Esophagus squamous epithelium (tissue), 5 donors: ENCODE measurements around the gene YES1. TPM values are rescaled to one million over a fixed set of nuclear protein-coding genes. Genes with fewer than 3 reads are reported as not detected.

Source experiments
- DNase-seq: peaks from one replicate; lab custom pipeline; 2025; lab: John Stamatoyannopoulos, UW
- H3K27ac ChIP-seq, 4 donors: fragments of 200-600 bp; sonication (generic); one replicate each; pipeline ENCODE4 v1.5.1; 2016 to 2019; ENCODE audit warnings: mild to moderate bottlenecking in 1 of 4
- H3K27me3 ChIP-seq, 4 donors: fragments of 200-600 bp; sonication (generic); 1 replicate in 3 of 4; 2 replicates in 1 of 4; pipeline versions ENCODE4 v1.5.1 to v1.6.0; 2017 to 2021; ENCODE audit warnings: antibody characterized with exemption in 1 of 4
- H3K36me3 ChIP-seq, 3 donors: fragments of 200-600 bp; sonication (generic); one replicate each; pipeline ENCODE4 v1.5.1; 2016 to 2019
- H3K4me1 ChIP-seq, 3 donors: fragments of 200-600 bp; sonication (generic); one replicate each; pipeline ENCODE4 v1.5.1; 2017 to 2019
- H3K4me3 ChIP-seq, 4 donors: fragments of 200-600 bp; sonication (generic); 1 replicate in 3 of 4; 2 replicates in 1 of 4; pipeline ENCODE4 v1.5.1; 2016 to 2019; ENCODE audit warnings: mild to moderate bottlenecking in 2 of 4, moderate library complexity in 1 of 4
- H3K9me3 ChIP-seq, 3 donors: fragments of 200-600 bp; sonication (generic); one replicate each; pipeline ENCODE4 v1.5.1; 2016 to 2019
- POLR2A ChIP-seq, 4 donors: fragments of 450-650 bp; IDR thresholded peaks; one replicate each; pipeline ENCODE4 v1.6.1; 2017; ENCODE audit warnings: antibody characterized with exemption in 4 of 4, mild to moderate bottlenecking in 4 of 4, moderate library complexity in 3 of 4
- WGBS, 2 donors: methylation state at CpG; one replicate each; pipeline ENCODE4 v1.1.5; 2018; 5-methylcytosine and 5-hydroxymethylcytosine counted together
- intact Hi-C: fragments of 100-400 bp; cut with DNase I; formaldehyde crosslinking; loops from one replicate; pipeline ENCODE4 v1.15.0; 2022
- total RNA-seq, 4 donors: library from RNA; depleted of rRNA; stranded (reverse); fragments of >200 nt; gene quantifications; one replicate each; pipeline ENCODE4 v1.1.0, GENCODE V29; 2016
- TF ChIP-seq, protein P1 (sequence below), 6 experiments: fragments of 450-650 bp in 4 of 6; fragments of 200-600 bp in 2 of 6; sonication (generic) in 2 of 6; IDR thresholded peaks; one replicate each; pipeline ENCODE4 v1.5.1; 2016 to 2019; ENCODE audit warnings: antibody characterized with exemption in 6 of 6, mild to moderate bottlenecking in 4 of 6, moderate library complexity in 4 of 6
- donor health status: DM: yes; HTN: yes; CAD: no.

Gene YES1
- total RNA-seq, 4 donors from 2014 or later = 105 to 143 (median 125) TPM

DNA sequence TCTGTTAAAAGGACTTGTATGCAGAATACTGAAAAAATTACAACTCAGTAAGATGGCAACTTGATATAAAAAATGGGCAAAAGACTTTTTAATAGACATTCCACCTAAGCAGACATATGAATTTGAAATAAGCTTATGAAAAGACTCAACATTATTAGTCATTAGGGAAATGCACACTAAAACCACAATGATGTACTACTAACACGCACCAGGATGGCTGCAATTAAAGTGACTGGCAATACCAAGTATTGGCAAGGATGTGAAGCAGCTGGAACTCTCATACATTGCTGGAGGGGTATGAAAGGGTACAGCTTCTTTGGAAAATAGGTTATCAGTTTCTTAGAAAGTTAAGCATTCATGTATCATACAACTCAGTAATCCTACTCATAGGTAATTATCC lies 96.4 kb downstream of the YES1 start:
- no peaks in the 10 kb centered on the region for H3K9me3 ChIP-seq
- no peak for DNase-seq
- H3K4me1 ChIP-seq = peaks cover 4 to 18% (median 9%) of the 10 kb centered on the region in 3 donors
- no peak overlapping the region for H3K4me3 ChIP-seq
- H3K27me3 ChIP-seq = no peaks in the 10 kb centered on the region
- intact Hi-C loops = no loop called here
- 33 to 45% methylated on average over 1 of the region's 1 CpG for WGBS, 2 donors
- no peaks in the 10 kb centered on the region for H3K36me3 ChIP-seq
- H3K27ac ChIP-seq = no peak overlapping the region
- TF ChIP-seq, protein P1, sequence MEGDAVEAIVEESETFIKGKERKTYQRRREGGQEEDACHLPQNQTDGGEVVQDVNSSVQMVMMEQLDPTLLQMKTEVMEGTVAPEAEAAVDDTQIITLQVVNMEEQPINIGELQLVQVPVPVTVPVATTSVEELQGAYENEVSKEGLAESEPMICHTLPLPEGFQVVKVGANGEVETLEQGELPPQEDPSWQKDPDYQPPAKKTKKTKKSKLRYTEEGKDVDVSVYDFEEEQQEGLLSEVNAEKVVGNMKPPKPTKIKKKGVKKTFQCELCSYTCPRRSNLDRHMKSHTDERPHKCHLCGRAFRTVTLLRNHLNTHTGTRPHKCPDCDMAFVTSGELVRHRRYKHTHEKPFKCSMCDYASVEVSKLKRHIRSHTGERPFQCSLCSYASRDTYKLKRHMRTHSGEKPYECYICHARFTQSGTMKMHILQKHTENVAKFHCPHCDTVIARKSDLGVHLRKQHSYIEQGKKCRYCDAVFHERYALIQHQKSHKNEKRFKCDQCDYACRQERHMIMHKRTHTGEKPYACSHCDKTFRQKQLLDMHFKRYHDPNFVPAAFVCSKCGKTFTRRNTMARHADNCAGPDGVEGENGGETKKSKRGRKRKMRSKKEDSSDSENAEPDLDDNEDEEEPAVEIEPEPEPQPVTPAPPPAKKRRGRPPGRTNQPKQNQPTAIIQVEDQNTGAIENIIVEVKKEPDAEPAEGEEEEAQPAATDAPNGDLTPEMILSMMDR (IDR thresholded peaks at IDR 0.05) = no peak
- no peak for TF ChIP-seq POLR2A (IDR thresholded peaks at IDR 0.05)

DNA sequence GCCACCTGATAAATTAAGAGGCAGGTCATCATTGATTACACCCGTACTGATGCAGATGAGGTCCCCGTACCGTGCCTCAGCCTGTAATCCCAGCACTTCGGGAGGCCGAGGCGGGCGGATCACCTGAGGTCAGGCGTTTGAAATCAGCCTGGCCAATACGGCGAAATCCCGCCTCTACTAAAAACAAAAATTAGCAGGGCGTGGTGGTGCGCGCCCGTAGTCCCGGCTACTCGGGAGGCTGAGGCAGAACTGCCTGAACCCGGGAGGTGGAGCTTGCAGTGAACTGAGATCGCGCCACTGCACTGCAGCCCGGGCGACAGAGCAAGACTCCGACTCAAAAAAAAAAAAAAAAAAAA lies 98.9 kb downstream of the YES1 start:
- intact Hi-C loops = no loop called here
- no peak for TF ChIP-seq POLR2A (IDR thresholded peaks at IDR 0.05)
- Histone ChIP-seq H3K36me3 (peaks cover 0 to 15% (median 0%) of the 10 kb centered on the region in 3 donors), H3K9me3 (no peaks in the 10 kb centered on the region), H3K4me3 (peak overlapping the region; percentile 41 to 84 (median 74)), H3K4me1 (peaks cover 5 to 29% (median 9%) of the 10 kb centered on the region in 3 donors), H3K27me3 (no peaks in the 10 kb centered on the region), H3K27ac (peak overlapping the region; percentile 78 to 91 (median 90))
- DNase-seq = no peak
- 65% methylated on average over 8 of the region's 23 CpGs; no CpG with 5 or more reads in 1 of the 2 donors for WGBS, 2 donors

DNA sequence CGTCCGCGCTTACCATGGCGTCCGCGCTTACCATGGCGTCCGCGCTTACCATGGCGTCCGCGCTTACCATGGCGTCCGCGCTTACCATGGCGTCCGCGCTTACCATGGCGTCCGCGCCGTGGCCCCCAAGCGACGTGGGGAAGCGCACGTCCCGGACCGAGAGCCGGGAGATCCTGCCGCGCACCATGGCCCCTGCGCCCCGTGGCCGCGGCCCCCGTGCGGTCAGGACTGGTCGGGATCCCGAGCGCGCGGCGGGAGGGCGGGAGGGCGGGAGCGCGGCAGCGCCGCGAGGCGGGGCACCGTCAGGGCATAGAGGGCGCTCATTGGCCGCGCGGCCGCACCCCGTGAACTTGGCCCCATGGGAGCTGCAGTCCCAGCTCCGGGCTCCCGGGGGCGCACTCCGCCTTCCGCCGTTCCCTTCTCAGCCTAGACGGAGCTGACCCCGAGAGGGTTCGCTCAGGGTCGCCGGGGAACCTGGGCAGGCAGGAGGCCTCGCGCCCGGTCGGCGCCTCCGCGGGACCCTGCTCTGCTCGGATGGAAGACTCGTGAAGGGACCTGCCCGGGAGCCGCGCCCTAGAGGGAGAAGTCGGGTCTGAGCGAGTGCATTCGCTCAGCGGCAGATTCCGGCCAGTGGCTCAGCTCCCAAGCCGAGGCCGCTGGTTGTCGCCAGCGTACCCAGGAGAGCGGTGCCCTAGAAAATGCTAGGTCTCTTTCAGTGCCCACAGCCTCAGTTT lies 99.5 kb downstream of the YES1 start, which contains the start of gene ENOSF1:
TSS of gene ENOSF1 (minus strand) at position 230 of the 734 bp plus-strand sequence. CDS start at position 187, 43 bp downstream.
- no peak for DNase-seq
- Histone ChIP-seq H3K4me1 (peaks cover 5 to 34% (median 9%) of the 10 kb centered on the region in 3 donors), H3K36me3 (peaks cover 0 to 19% (median 0%) of the 10 kb centered on the region in 3 donors), H3K9me3 (no peaks in the 10 kb centered on the region), H3K4me3 (peak within 1 kb of the TSS; percentile 41 to 84 (median 74)), H3K27ac (peak within 1 kb of the TSS; percentile 78 to 91 (median 90)), H3K27me3 (no peaks in the 10 kb centered on the region)
- TF ChIP-seq POLR2A (IDR thresholded peaks at IDR 0.05) = peak in 2 of 4 donors; percentile 17 to 47
- TF ChIP-seq, protein P1 (IDR thresholded peaks at IDR 0.05) = peak; percentile 73 to 91 (median 80)
- WGBS, 2 donors = 0 to 61% methylated on average over 1 to 5 of the region's 91 CpGs
- intact Hi-C loops = no loop called here

DNA sequence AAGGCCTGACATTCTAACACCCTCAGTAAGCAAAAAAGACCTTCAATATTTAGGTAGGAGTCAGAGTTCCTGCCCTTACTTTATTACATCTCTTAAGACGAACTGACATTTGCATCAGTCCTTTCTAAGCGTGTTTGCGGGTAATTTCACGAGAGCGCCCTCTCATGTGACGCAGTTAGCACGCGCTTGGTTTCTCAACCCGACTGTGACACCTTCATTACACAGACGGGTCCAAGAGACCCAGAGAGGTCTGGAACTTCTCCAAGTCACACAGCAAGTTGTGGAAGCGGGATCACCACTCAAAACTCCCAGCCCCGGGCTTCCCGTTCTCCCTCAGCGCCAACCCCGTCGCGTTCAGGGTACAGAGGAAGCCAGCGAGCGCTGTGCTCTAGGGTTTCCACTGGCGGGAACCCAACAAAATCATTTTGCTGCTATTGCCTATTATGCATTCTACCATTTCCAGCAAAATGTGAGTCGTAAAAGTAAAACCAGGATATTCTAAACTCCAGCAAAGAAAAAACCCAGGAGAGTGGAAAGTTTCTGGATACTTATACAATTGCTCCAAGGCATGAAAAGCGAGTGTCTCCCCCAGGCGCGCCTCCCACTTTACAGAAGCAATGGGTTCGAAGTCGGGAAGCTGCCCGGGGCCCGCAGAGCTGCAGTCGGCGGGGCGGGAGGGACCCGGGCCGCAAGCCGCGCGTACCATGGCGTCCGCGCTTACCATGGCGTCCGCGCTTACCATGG lies 100.2 kb downstream of the YES1 start:
- WGBS, 2 donors = 0% methylated on average over 18 to 23 of the region's 42 CpGs
- TF ChIP-seq POLR2A (IDR thresholded peaks at IDR 0.05) = no peak
- no peaks in the 10 kb centered on the region for H3K27me3 ChIP-seq
- no peak for DNase-seq
- peaks cover 5 to 42% (median 9%) of the 10 kb centered on the region in 3 donors for H3K4me1 ChIP-seq
- peak overlapping the region; percentile 78 to 91 (median 90) for H3K27ac ChIP-seq
- no peaks in the 10 kb centered on the region for H3K9me3 ChIP-seq
- H3K36me3 ChIP-seq = peaks cover 0 to 19% (median 0%) of the 10 kb centered on the region in 3 donors
- H3K4me3 ChIP-seq = peak overlapping the region; percentile 41 to 84 (median 74)
- intact Hi-C loops = no loop called here

DNA sequence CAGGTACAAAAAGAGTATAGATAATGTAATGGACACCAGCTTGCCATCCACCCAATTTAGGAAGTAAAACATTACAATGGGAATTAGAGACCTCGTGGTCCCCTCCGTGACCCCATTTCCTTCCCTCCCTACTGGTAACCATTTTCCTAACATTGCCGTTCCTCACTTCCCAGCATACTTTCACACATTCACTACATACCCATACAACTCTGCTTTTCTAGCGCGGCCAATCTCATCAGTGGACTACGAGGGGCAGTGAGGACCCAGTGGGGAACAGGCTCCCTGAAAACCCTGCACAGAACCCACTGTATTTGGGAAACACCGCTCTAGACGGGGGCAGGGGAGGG lies 100.8 kb downstream of the YES1 start:
- Histone ChIP-seq H3K4me1 (peaks cover 5 to 43% (median 9%) of the 10 kb centered on the region in 3 donors), H3K9me3 (no peaks in the 10 kb centered on the region), H3K27me3 (no peaks in the 10 kb centered on the region), H3K27ac (peak overlapping the region; percentile 78 to 91 (median 90)), H3K36me3 (peaks cover 0 to 21% (median 0%) of the 10 kb centered on the region in 3 donors), H3K4me3 (peak overlapping the region; percentile 41 to 84 (median 74))
- intact Hi-C loops = no loop called here
- DNase-seq = no peak
- TF ChIP-seq, protein P1 (IDR thresholded peaks at IDR 0.05) = no peak
- no peak for TF ChIP-seq POLR2A (IDR thresholded peaks at IDR 0.05)
- 5 to 6% methylated on average over 5 to 8 of the region's 8 CpGs for WGBS, 2 donors
